Stimulated activated naive CD8-positive, alpha-beta T cell treated with anti-CD3 and anti-CD28 coated beads, Interleukin-15, amount 100 ng/mL, for 72 hours (primary cell): ENCODE measurements around the gene GPD1L.

ENCODE experiments used
- ATAC-seq: fragments of 150-1000 bp; cut with Tn5 transposase; 2 replicates; pipeline ENCODE4 v1.10.0; 2021; ENCODE audit warnings: mild to moderate bottlenecking, moderate library complexity
- DNase-seq, 2 donors: peaks; one replicate each; pipeline ENCODE4 v3.0.0; 2021 to 2022
- H3K27ac Mint-ChIP-seq, 2 donors: one replicate each; pipeline ENCODE4 v1.8.0; 2022; ENCODE audit warnings: mild to moderate bottlenecking in 2 of 2, mixed read lengths in 2 of 2, moderate library complexity in 2 of 2
- H3K27me3 Mint-ChIP-seq: one replicate; pipeline ENCODE4 v1.8.0; 2022; ENCODE audit warnings: mixed read lengths
- H3K4me1 Mint-ChIP-seq: one replicate; pipeline ENCODE4 v1.8.0; 2022; ENCODE audit warnings: mild to moderate bottlenecking, mixed read lengths
- H3K4me3 Mint-ChIP-seq, 2 donors: one replicate each; pipeline ENCODE4 v1.8.0; 2022; ENCODE audit warnings: mild to moderate bottlenecking in 2 of 2, mixed read lengths in 2 of 2, moderate library complexity in 1 of 2
- H3K9me3 Mint-ChIP-seq, 2 donors: one replicate each; pipeline ENCODE4 v1.8.0; 2022; ENCODE audit warnings: mixed read lengths in 2 of 2

The GPD1L gene

DNA sequence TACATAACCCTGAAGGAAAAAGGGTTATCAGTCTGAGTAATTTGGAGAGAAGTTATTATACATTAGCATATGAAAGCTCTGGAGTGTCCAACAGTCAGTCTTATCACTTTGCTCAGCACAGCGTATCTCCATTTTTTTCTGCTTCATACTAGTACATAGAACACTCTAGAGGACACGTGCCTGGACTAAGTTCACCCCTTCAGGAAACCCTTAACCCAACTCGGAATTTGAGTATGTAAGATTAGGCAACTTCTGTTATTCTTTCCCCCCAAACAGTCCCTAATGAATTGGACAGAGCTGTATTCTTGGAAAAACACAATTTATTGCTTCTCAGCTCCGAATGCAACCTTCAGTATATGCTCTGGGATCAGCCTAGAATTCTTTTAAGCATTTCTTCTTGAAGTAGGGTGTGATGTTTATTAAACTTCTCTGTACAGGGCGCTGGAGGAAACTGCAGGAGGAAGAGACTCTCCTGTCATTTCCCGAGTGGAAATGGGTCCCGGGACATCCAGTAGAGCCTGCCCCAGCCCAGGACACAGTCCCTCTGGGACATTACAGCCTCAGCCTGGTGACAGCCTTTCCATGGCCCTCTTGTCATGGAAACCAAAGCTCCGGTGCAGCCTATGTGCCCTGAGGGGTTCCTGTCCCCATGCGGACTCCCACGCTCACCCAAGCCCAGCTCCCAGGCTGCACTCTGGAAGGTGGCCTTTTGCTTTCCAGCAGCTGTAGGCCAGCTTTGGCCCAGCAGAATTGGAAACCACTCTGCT, 94.8 kb downstream of the GPD1L start:
- no peaks in the 10 kb centered on the region for H3K27me3 Mint-ChIP-seq
- H3K27ac Mint-ChIP-seq, result no peak overlapping the region
- H3K4me1 Mint-ChIP-seq, result no peaks in the 10 kb centered on the region
- DNase-seq (no peak), ATAC-seq (no peak)
- no peaks in the 10 kb centered on the region for H3K9me3 Mint-ChIP-seq
- H3K4me3 Mint-ChIP-seq, result no peak overlapping the region

- Mint-ChIP-seq H3K27me3 (no peaks in the 10 kb centered on the region), H3K27ac (no peak overlapping the region), H3K4me1 (no peaks in the 10 kb centered on the region), H3K9me3 (no peaks in the 10 kb centered on the region), H3K4me3 (no peak overlapping the region)
- ATAC-seq (no peak), DNase-seq (no peak)
Measured at GRCh38 chr3:32202496-32202895, 96.1 kb downstream of the GPD1L start.

DNA sequence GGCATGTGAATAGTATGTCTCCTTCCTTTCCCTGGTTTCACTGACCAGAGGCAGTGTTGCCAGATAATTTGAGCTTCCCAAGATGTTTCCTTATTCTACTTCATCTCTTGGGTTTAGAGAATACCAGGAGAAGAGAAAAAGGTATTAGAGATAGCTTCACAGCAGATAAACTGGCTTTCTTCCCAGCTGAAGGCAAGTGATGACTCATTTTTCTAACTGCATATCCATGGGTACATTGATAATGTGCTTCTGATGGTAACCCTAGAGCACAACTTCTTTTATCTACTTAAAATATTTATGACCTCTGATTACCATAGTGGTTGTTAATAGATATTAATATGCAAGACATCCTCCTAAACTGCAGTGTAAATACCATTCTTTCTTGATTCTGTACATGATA, 97.4 kb downstream of the GPD1L start:
- Mint-ChIP-seq H3K4me1 (no peaks in the 10 kb centered on the region), H3K4me3 (no peak overlapping the region), H3K9me3 (no peaks in the 10 kb centered on the region), H3K27ac (no peak overlapping the region), H3K27me3 (no peaks in the 10 kb centered on the region)
- no peak for DNase-seq
- no peak for ATAC-seq

DNA sequence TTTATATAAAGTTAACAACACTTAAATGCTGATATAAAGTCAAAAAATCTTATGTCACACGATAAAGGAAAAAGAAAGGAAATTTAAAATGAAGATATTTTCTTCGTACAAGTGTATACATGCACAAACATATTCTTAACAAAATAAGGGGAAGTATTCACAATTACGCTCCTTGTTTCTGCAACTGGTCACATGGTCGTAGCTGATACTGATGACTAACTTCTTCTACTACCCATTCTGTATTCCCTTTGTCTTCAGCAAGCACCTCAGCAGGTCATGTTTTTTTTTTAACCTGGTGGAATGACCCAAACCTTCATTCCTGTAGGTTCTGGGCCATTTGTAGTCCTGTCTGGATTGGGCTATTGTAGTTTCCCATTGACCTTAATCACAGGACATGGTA, 102.0 kb downstream of the GPD1L start:
- no peaks in the 10 kb centered on the region for H3K27me3 Mint-ChIP-seq
- H3K9me3 Mint-ChIP-seq, result no peaks in the 10 kb centered on the region
- H3K4me3 Mint-ChIP-seq, result no peak overlapping the region
- DNase-seq (no peak), ATAC-seq (no peak)
- H3K4me1 Mint-ChIP-seq, result no peaks in the 10 kb centered on the region
- no peak overlapping the region for H3K27ac Mint-ChIP-seq

DNA sequence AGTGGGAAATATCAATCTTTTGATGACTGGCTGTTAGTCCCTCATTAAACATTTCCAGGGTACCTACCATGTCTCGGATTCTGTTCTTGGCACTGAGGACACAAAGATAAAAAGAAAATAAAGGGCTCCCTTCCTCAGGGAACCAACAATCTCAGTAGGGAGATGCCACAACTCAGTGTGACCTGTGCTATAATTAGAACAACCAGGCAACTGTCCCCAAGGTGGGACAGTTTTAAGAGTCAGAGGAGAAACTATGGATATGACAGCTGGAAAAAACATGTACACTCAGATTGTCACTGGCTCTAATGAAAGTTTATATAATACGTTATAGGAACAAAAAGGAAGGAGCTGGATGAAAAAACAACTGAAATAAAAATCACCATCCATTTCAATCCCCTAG, 108.8 kb downstream of the GPD1L start:
- Mint-ChIP-seq H3K27ac (no peak overlapping the region), H3K27me3 (peaks cover 8% of the 10 kb centered on the region), H3K4me1 (no peaks in the 10 kb centered on the region), H3K9me3 (peaks cover 0 to 10% of the 10 kb centered on the region in 2 donors), H3K4me3 (no peak overlapping the region)
- ATAC-seq (no peak), DNase-seq (no peak)

GRCh38 chr3:32216172-32216783, 109.9 kb downstream of the GPD1L start:
- no peak for ATAC-seq
- Mint-ChIP-seq H3K27me3 (peaks cover 8% of the 10 kb centered on the region), H3K4me1 (no peaks in the 10 kb centered on the region)

DNA sequence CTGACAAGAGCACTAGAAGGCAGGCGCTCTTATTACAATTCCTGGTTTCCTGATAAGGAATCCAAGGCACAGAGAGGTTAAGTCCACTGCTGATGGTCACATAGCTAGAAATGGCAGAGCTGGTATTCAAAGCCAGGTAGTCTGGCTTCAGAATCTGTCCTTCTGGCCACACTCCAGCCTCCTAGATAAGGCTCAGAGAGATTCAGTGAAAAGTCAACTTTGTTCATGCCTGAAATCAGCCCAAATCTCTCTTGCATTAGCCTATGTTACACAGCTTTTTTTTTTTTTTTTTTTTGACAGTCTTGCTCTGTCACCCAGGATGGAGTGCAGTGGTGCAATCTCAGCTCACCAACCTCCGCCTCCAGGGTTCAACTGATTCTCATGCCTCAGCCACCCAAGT, 110.9 kb downstream of the GPD1L start:
- ATAC-seq, result no peak
- H3K27me3 Mint-ChIP-seq, result peaks cover 8% of the 10 kb centered on the region
- peaks cover 0 to 19% of the 10 kb centered on the region in 2 donors for H3K9me3 Mint-ChIP-seq
- no peaks in the 10 kb centered on the region for H3K4me1 Mint-ChIP-seq
- H3K27ac Mint-ChIP-seq, result no peak overlapping the region
- no peak overlapping the region for H3K4me3 Mint-ChIP-seq
- DNase-seq, result no peak

More at GRCh38 chr3:32216172-32216783, 109.9 kb downstream of the GPD1L start:
- no peak for DNase-seq
- Mint-ChIP-seq H3K9me3 (peaks cover 0 to 19% of the 10 kb centered on the region in 2 donors), H3K4me3 (no peak overlapping the region), H3K27ac (no peak overlapping the region)
